Measurements from ENCODE around the gene STK32B. TPM values are rescaled to one million over a fixed set of nuclear protein-coding genes. Genes with fewer than 3 reads are reported as not detected.
A peak's percentile ranks its signal among the peaks of the same experiment; 100 is the strongest.

The STK32B gene
- total and polyA plus RNA-seq, 2 of the 8 experiments (the other 6 are each of a cell fraction or from before 2014, with no cell fraction given), result 2.3 to 2.5 TPM

- H2BK12ac ChIP-seq (ENCODE audit: low read depth, low read length), result no peak overlapping the region
- no peaks in the 10 kb centered on the region for H3K36me3 ChIP-seq (ENCODE audit: control insufficient read depth in 2 of 4, insufficient read depth in 4 of 4, low read length in 3 of 4)
- no peak overlapping the region for H3K4me2 ChIP-seq (ENCODE audit: insufficient read depth in 1 of 2, low read depth in 2 of 2, low read length in 2 of 2)
- WGBS, 2 experiments (ENCODE audit: extremely low coverage in 1 of 2, insufficient coverage in 1 of 2, insufficient read length in 1 of 2, insufficient replicate concordance in 2 of 2, low coverage in 1 of 2, low lambda C conversion rate in 2 of 2, missing lambda C conversion rate in 1 of 2), result 84% methylated on average over 13 of the region's 14 CpGs; no CpG with 5 or more reads in 1 of the 2 experiments
- ChIA-PET CTCF (ENCODE audit: partially characterized antibody) (interaction anchor here (1.2 to 10.5 kb wide), 2 partner anchors 65 to 290 kb away, joined by 3 to 92 read pairs; no protein-coding TSS in a partner anchor), POLR2A (ENCODE audit: partially characterized antibody) (no interaction called here)
- H3K23me2 ChIP-seq (ENCODE audit: low read depth, low read length), result peaks cover 4% of the 10 kb centered on the region; the same call in 1 of the 2 replicates
- TF ChIP-seq JUND (IDR thresholded peaks at IDR 0.05; ENCODE audit: low read length) (no peak), CTBP2 (IDR thresholded peaks at IDR 0.05; ENCODE audit: borderline replicate concordance, insufficient read depth, insufficient read length, low read length) (no peak), BRCA1 (IDR thresholded peaks at IDR 0.05; ENCODE audit: low read depth, low read length) (no peak), CHD1 (IDR thresholded peaks at IDR 0.05; ENCODE audit: low read depth, low read length) (no peak), ATF3 (IDR thresholded peaks at IDR 0.05; ENCODE audit: insufficient read depth, low read depth, low read length) (no peak), RAD21 (IDR thresholded peaks at IDR 0.05 in 1 of 2, conservative IDR thresholded peaks at IDR 0.05 in 1 of 2; ENCODE audit: low read depth in 2 of 2, low read length in 2 of 2) (no peak), ATF2 (IDR thresholded peaks at IDR 0.05; ENCODE audit: low read length) (no peak)
- TF ChIP-seq, protein P1, sequence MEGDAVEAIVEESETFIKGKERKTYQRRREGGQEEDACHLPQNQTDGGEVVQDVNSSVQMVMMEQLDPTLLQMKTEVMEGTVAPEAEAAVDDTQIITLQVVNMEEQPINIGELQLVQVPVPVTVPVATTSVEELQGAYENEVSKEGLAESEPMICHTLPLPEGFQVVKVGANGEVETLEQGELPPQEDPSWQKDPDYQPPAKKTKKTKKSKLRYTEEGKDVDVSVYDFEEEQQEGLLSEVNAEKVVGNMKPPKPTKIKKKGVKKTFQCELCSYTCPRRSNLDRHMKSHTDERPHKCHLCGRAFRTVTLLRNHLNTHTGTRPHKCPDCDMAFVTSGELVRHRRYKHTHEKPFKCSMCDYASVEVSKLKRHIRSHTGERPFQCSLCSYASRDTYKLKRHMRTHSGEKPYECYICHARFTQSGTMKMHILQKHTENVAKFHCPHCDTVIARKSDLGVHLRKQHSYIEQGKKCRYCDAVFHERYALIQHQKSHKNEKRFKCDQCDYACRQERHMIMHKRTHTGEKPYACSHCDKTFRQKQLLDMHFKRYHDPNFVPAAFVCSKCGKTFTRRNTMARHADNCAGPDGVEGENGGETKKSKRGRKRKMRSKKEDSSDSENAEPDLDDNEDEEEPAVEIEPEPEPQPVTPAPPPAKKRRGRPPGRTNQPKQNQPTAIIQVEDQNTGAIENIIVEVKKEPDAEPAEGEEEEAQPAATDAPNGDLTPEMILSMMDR (IDR thresholded peaks at IDR 0.05; ENCODE audit: control extremely low read depth in 1 of 3, insufficient read depth in 1 of 3, low read depth in 1 of 3, low read length in 3 of 3), result no peak
- H3K9ac ChIP-seq (replicated peaks in 1 of 4; ENCODE audit: extremely low read depth in 1 of 4, low read depth in 3 of 4, low read length in 3 of 4), result no peak overlapping the region
- H3K4me1 ChIP-seq (replicated peaks in 1 of 4; ENCODE audit: control insufficient read depth in 3 of 4, insufficient read depth in 4 of 4, low read length in 3 of 4), result no peaks in the 10 kb centered on the region
- no peak overlapping the region for H3K14ac ChIP-seq (ENCODE audit: insufficient read length)
- DNase-seq (ENCODE audit: low read depth in 1 of 2, low spot score in 2 of 2) (peak in 1 of 2 experiments; percentile 32), FAIRE-seq (no peak)
- H2BK5ac ChIP-seq (ENCODE audit: low read depth, low read length), result no peak overlapping the region
- no peaks in the 10 kb centered on the region for H3K9me3 ChIP-seq (ENCODE audit: insufficient read depth in 2 of 2, low read depth in 1 of 2, low read length in 1 of 2)
- no peak overlapping the region for H4K91ac ChIP-seq (replicated peaks; ENCODE audit: insufficient read length, low read length)
- H3K79me1 ChIP-seq (ENCODE audit: low read depth, low read length), result no peaks in the 10 kb centered on the region
- H2AK5ac ChIP-seq (ENCODE audit: low read depth, low read length), result 0 out of 2 replicates have a peak overlapping the region, but pooled peaks have one; percentile 39
- no peak overlapping the region for H4K5ac ChIP-seq (ENCODE audit: insufficient read length, low read depth, low read length)
- H3K23ac ChIP-seq (ENCODE audit: insufficient read length), result no peak overlapping the region
- no peak overlapping the region for H3K18ac ChIP-seq (ENCODE audit: extremely low read depth, low read length)
- H2BK120ac ChIP-seq (replicated peaks; ENCODE audit: low read depth, low read length), result no peak overlapping the region
- no peaks in the 10 kb centered on the region for H3K27me3 ChIP-seq (replicated peaks in 1 of 4; ENCODE audit: control insufficient read depth in 3 of 4, extremely low read depth in 1 of 4, insufficient read depth in 3 of 4, low read length in 3 of 4)
- no peak overlapping the region for H4K8ac ChIP-seq (ENCODE audit: extremely low read depth, insufficient read depth, low read length)
- H3K27ac ChIP-seq (ENCODE audit: low read depth, low read length), result no peak overlapping the region
- H3K56ac ChIP-seq (replicated peaks; ENCODE audit: insufficient read length, low read depth, low read length), result no peak overlapping the region
- H4K20me1 ChIP-seq (replicated peaks in 1 of 2; ENCODE audit: control insufficient read depth in 1 of 2, insufficient read depth in 2 of 2, low read length in 2 of 2), result no peaks in the 10 kb centered on the region
- H3K79me2 ChIP-seq (ENCODE audit: control insufficient read depth in 1 of 2, insufficient read depth in 2 of 2, low read length in 2 of 2), result no peaks in the 10 kb centered on the region; a peak in 1 of 4 replicates
- no peak overlapping the region for H2AFZ ChIP-seq (ENCODE audit: low read length)
- H2BK15ac ChIP-seq (ENCODE audit: low read length), result no peak overlapping the region
- no peak overlapping the region for H2BK20ac ChIP-seq (ENCODE audit: low read length)
- no peak overlapping the region for H3K4me3 ChIP-seq (ENCODE audit: extremely low read depth in 1 of 4, insufficient read depth in 2 of 4, low read depth in 3 of 4, low read length in 4 of 4)
- no peak overlapping the region for H3K4ac ChIP-seq (replicated peaks; ENCODE audit: insufficient read length, low read depth, low read length)
These were observed 411.6 kb downstream of the STK32B start for GRCh38 chr4:5462896-5463295.

Data from H1 (cell line).